Measurements from ENCODE around the gene GMFB. TPM values are rescaled to one million over a fixed set of nuclear protein-coding genes. Genes with fewer than 3 reads are reported as not detected.

The GMFB gene
- total and polyA plus RNA-seq, 2 donors (not counting 3 experiments of a cell fraction or from before 2014, with no cell fraction given), result 10.1 to 52.0 TPM

DNA sequence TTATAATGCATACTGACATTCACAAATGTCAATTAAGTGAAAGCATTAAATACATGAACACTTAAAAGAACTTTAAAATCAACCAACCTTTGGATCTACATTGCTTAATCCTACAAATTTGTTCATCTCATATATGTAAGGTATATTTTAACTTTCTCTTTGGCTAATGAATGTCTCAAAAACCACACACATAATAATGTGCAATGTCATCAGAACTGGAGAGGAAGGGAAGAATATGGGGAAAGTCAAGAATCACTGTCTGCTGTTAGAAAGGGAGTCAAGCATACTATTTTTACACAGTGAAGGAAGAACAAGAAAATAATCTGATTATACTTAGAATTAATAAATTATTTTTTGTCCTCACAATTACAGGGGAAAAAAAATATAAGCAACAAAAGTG lies 4.9 kb downstream of the GMFB start:
- peaks cover 34% of the 10 kb centered on the region for H3K79me2 ChIP-seq (ENCODE audit: control insufficient read depth, insufficient read depth, low read length)
- intact Hi-C loops (cut with micrococcal nuclease), result loop anchor here (1.0 kb wide), 1 partner anchor 24 kb away; no protein-coding TSS in a partner anchor
- H3K4me2 ChIP-seq (ENCODE audit: insufficient read depth, low read length), result no peak overlapping the region
- dilution Hi-C loops (cut with MboI; ENCODE audit: extremely low pct_ligation_motif_present, low sequenced_read_pairs), result no loop called here
- no peak overlapping the region for H3K9ac ChIP-seq (replicated peaks; ENCODE audit: extremely low read depth, insufficient read depth, low read length)
- H3K36me3 ChIP-seq (ENCODE audit: control insufficient read depth in 2 of 2, extremely low read depth in 1 of 2, insufficient read depth in 2 of 2, low read length in 2 of 2), result peaks cover 5% of the 10 kb centered on the region in 2 experiments
- no TSS peak for BruUV-seq (replicated peaks)
- no peaks in the 10 kb centered on the region for H3K27me3 ChIP-seq (ENCODE audit: control insufficient read depth in 2 of 2, insufficient read depth in 2 of 2, low read length in 2 of 2)
- TF ChIP-seq, protein P1, sequence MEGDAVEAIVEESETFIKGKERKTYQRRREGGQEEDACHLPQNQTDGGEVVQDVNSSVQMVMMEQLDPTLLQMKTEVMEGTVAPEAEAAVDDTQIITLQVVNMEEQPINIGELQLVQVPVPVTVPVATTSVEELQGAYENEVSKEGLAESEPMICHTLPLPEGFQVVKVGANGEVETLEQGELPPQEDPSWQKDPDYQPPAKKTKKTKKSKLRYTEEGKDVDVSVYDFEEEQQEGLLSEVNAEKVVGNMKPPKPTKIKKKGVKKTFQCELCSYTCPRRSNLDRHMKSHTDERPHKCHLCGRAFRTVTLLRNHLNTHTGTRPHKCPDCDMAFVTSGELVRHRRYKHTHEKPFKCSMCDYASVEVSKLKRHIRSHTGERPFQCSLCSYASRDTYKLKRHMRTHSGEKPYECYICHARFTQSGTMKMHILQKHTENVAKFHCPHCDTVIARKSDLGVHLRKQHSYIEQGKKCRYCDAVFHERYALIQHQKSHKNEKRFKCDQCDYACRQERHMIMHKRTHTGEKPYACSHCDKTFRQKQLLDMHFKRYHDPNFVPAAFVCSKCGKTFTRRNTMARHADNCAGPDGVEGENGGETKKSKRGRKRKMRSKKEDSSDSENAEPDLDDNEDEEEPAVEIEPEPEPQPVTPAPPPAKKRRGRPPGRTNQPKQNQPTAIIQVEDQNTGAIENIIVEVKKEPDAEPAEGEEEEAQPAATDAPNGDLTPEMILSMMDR (IDR thresholded peaks at IDR 0.05; ENCODE audit: extremely low read depth in 1 of 2, insufficient read depth in 1 of 2, low read depth in 1 of 2, low read length in 2 of 2), result no peak
- no peak for TF ChIP-seq POLR2A (IDR thresholded peaks at IDR 0.05; ENCODE audit: low read depth, low read length)
- FAIRE-seq (no peak), DNase-seq (ENCODE audit: low read depth, low spot score) (no peak)
- ChIA-PET CTCF (interaction anchor here (0.9 kb wide), 1 partner anchor 12 kb away, joined by 3 read pairs; no protein-coding TSS in a partner anchor), POLR2A (no interaction called here)
- peaks cover 6% of the 10 kb centered on the region for H3K4me1 ChIP-seq (ENCODE audit: control insufficient read depth, extremely low read depth, insufficient read depth, low read length)
- H3K27ac ChIP-seq (ENCODE audit: insufficient read depth, low read depth, low read length), result no peak overlapping the region
- no peaks in the 10 kb centered on the region for H4K20me1 ChIP-seq (replicated peaks; ENCODE audit: control insufficient read depth, extremely low read depth, insufficient read depth, low read length)
- H3K9me3 ChIP-seq (replicated peaks; ENCODE audit: control insufficient read depth, insufficient read depth, low read length), result no peaks in the 10 kb centered on the region
- no peak overlapping the region for H3K4me3 ChIP-seq (replicated peaks in 1 of 3; ENCODE audit: insufficient read depth in 1 of 3, low read depth in 1 of 3, low read length in 3 of 3)
- no peaks in the 10 kb centered on the region for H3K9me1 ChIP-seq (replicated peaks; ENCODE audit: control insufficient read depth, extremely low read depth, insufficient read depth, low read length)
- H2AFZ ChIP-seq (ENCODE audit: low read depth, low read length), result no peak overlapping the region

DNA sequence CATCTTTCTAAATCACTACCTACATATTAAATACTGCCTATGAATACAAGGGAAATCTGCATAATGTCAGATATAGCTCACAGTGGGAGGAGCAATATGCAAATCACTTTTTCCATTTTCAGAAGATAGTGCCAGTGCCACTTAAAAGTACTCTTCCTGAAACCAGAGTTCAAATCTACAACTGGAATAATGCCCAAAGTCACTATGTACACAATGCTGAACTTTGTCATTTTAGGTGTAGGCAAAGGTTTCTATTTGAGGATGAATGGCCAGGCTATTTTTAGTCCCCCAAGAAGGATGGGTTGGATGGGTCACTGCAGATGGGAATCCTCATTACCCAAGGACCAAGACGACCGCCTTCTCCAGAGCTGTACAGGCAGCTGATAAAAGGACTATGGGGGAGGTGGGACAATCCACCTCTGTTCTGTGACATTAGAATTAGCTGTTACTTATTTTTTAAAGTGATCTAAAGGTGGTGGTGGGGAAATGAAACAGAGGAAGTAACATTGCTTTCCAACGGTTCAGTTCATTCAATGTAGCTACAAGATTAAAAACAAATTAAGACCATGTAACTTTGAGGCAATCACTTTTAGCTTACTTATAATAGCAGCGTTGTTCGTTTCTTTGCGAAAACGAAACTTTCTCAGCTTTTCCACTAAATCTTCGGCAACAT lies 5.6 kb downstream of the GMFB start:
- no TSS peak for BruUV-seq (replicated peaks)
- FAIRE-seq (no peak), DNase-seq (ENCODE audit: low read depth, low spot score) (no peak)
- Histone ChIP-seq H3K9ac (replicated peaks; ENCODE audit: extremely low read depth, insufficient read depth, low read length) (no peak overlapping the region), H3K4me3 (replicated peaks in 1 of 3; ENCODE audit: insufficient read depth in 1 of 3, low read depth in 1 of 3, low read length in 3 of 3) (no peak overlapping the region), H4K20me1 (replicated peaks; ENCODE audit: control insufficient read depth, extremely low read depth, insufficient read depth, low read length) (no peaks in the 10 kb centered on the region), H2AFZ (ENCODE audit: low read depth, low read length) (no peak overlapping the region), H3K9me3 (replicated peaks; ENCODE audit: control insufficient read depth, insufficient read depth, low read length) (no peaks in the 10 kb centered on the region), H3K4me2 (ENCODE audit: insufficient read depth, low read length) (no peak overlapping the region), H3K27me3 (ENCODE audit: control insufficient read depth in 2 of 2, insufficient read depth in 2 of 2, low read length in 2 of 2) (no peaks in the 10 kb centered on the region), H3K27ac (ENCODE audit: insufficient read depth, low read depth, low read length) (no peak overlapping the region), H3K4me1 (ENCODE audit: control insufficient read depth, extremely low read depth, insufficient read depth, low read length) (peaks cover 6% of the 10 kb centered on the region), H3K9me1 (replicated peaks; ENCODE audit: control insufficient read depth, extremely low read depth, insufficient read depth, low read length) (no peaks in the 10 kb centered on the region), H3K79me2 (ENCODE audit: control insufficient read depth, insufficient read depth, low read length) (peaks cover 34% of the 10 kb centered on the region), H3K36me3 (ENCODE audit: control insufficient read depth in 2 of 2, extremely low read depth in 1 of 2, insufficient read depth in 2 of 2, low read length in 2 of 2) (peaks cover 5% of the 10 kb centered on the region in 2 experiments)
- intact Hi-C loops (cut with micrococcal nuclease) (no loop called here), dilution Hi-C loops (cut with MboI; ENCODE audit: extremely low pct_ligation_motif_present, low sequenced_read_pairs) (no loop called here)
- ChIA-PET CTCF (interaction anchor here (0.9 kb wide), 1 partner anchor 12 kb away, joined by 3 read pairs; no protein-coding TSS in a partner anchor), POLR2A (no interaction called here)
- TF ChIP-seq JUN (IDR thresholded peaks at IDR 0.05; ENCODE audit: borderline replicate concordance, insufficient read depth, insufficient read length, low read depth) (no peak), POLR2AphosphoS5 (IDR thresholded peaks at IDR 0.05; ENCODE audit: insufficient read depth, low read depth, low read length) (no peak), GATA2 (IDR thresholded peaks at IDR 0.05; ENCODE audit: insufficient read depth, insufficient read length, low read depth, low read length) (no peak), MYC (IDR thresholded peaks at IDR 0.05; ENCODE audit: low read depth, low read length) (no peak)
